UCSD-AML1 (cell line): Measurements from ENCODE around the gene PDE8B.
"Not testable (repeated sequence)": the region's sequence is repeated elsewhere in the genome, so short reads cannot be mapped to it uniquely, and the experiment has no call there.

ENCODE experiments used
- DNase-seq: peaks from one replicate; lab custom pipeline; 2025; ENCODE audit not compliant: unreplicated experiment; lab: John Stamatoyannopoulos, UW

The PDE8B gene

GRCh38 chr5:77430726-77431125, 220.2 kb downstream of the PDE8B start:
- no peak for DNase-seq

- no peak for DNase-seq
These were observed 220.8 kb downstream of the PDE8B start for GRCh38 chr5:77431286-77431685.

- DNase-seq: no peak
These were observed 221.2 kb downstream of the PDE8B start for GRCh38 chr5:77431719-77432118.

- no peak for DNase-seq
These were observed 226.7 kb downstream of the PDE8B start for GRCh38 chr5:77437194-77437593.

GRCh38 chr5:77438071-77438470, 227.6 kb downstream of the PDE8B start:
- no peak for DNase-seq

GRCh38 chr5:77443670-77444069, 233.2 kb downstream of the PDE8B start:
- no peak for DNase-seq

GRCh38 chr5:77444356-77444755, 233.9 kb downstream of the PDE8B start:
- no peak for DNase-seq

- DNase-seq: no peak
These were observed 238.4 kb downstream of the PDE8B start for GRCh38 chr5:77448831-77449230.

- no peak for DNase-seq
These were observed 238.8 kb downstream of the PDE8B start for GRCh38 chr5:77449277-77449676.

- DNase-seq: no peak
These were observed 239.5 kb downstream of the PDE8B start for GRCh38 chr5:77449981-77450380.

GRCh38 chr5:77452351-77452750, 241.9 kb downstream of the PDE8B start:
- DNase-seq: no peak

GRCh38 chr5:77454123-77454522, 243.6 kb downstream of the PDE8B start:
- no peak for DNase-seq

GRCh38 chr5:77461287-77461686, 250.8 kb downstream of the PDE8B start:
- DNase-seq: no peak

- DNase-seq: no peak
These were observed 253.4 kb downstream of the PDE8B start for GRCh38 chr5:77463905-77464304.

GRCh38 chr5:77468875-77469274, 258.4 kb downstream of the PDE8B start:
- not testable (repeated sequence) for DNase-seq

- DNase-seq: not testable (repeated sequence)
These were observed 264.6 kb downstream of the PDE8B start for GRCh38 chr5:77475041-77475440.
